Fibroblast of skin of left quadriceps (primary cell): ENCODE results near the gene KCNT1.

ENCODE experiments used
- DNase-seq, 2 experiments: peaks; one replicate each; pipeline ENCODE4 v3.0.0-alpha.2; 2013; ENCODE audit warnings: low read depth in 2 of 2

The KCNT1 gene

GRCh38 chr9:135780626-135781025 is 78.6 kb downstream of the KCNT1 start:
- DNase-seq: no peak

- DNase-seq: no peak
Measured at GRCh38 chr9:135782946-135783345, 81.0 kb downstream of the KCNT1 start.

- no peak for DNase-seq
Measured at GRCh38 chr9:135783540-135784245, 81.7 kb downstream of the KCNT1 start.

GRCh38 chr9:135785013-135785575 is 83.1 kb downstream of the KCNT1 start:
- no peak for DNase-seq

GRCh38 chr9:135786146-135786690 is 84.2 kb downstream of the KCNT1 start:
- no peak for DNase-seq

GRCh38 chr9:135787317-135787716 is 85.3 kb downstream of the KCNT1 start:
- no peak for DNase-seq

GRCh38 chr9:135787776-135788575 is 86.0 kb downstream of the KCNT1 start:
- no peak for DNase-seq

GRCh38 chr9:135788576-135789300 is 86.8 kb downstream of the KCNT1 start:
- DNase-seq: no peak

GRCh38 chr9:135789838-135790291 is 87.9 kb downstream of the KCNT1 start:
- DNase-seq: no peak

GRCh38 chr9:135790356-135790755 is 88.4 kb downstream of the KCNT1 start:
- no peak for DNase-seq

GRCh38 chr9:135790850-135791249 is 88.9 kb downstream of the KCNT1 start:
- no peak for DNase-seq

GRCh38 chr9:135791431-135792267 is 89.7 kb downstream of the KCNT1 start:
- DNase-seq: no peak

GRCh38 chr9:135792268-135793128 is 90.5 kb downstream of the KCNT1 start:
- DNase-seq: no peak

GRCh38 chr9:135793221-135794056 is 91.5 kb downstream of the KCNT1 start:
- DNase-seq: no peak

- DNase-seq: no peak
Measured at GRCh38 chr9:135794057-135794335, 92.0 kb downstream of the KCNT1 start.

GRCh38 chr9:135794361-135794885 is 92.4 kb downstream of the KCNT1 start:
- DNase-seq: no peak

GRCh38 chr9:135795391-135795790 is 93.4 kb downstream of the KCNT1 start:
- no peak for DNase-seq

- no peak for DNase-seq
Measured at GRCh38 chr9:135796784-135797485, 95.0 kb downstream of the KCNT1 start.
